Esophagus muscularis mucosa (tissue), 4 donors: ENCODE measurements around the gene LMX1B. TPM values are rescaled to one million over a fixed set of nuclear protein-coding genes. Genes with fewer than 3 reads are reported as not detected.

Experiments
- DNase-seq: peaks from one replicate; pipeline ENCODE4 v3.0.0-alpha.2; 2017; ENCODE audit errors: extremely low spot score
- H3K27ac ChIP-seq, 4 donors: fragments of 200-600 bp; sonication (generic); replicated peaks in 1 of 4; 1 replicate in 3 of 4; 2 replicates in 1 of 4; pipeline ENCODE4 v1.5.1; 2016 to 2019; ENCODE audit warnings: mild to moderate bottlenecking in 1 of 4
- H3K27me3 ChIP-seq, 4 donors: fragments of 200-600 bp; sonication (generic); one replicate each; pipeline versions ENCODE4 v1.5.1 to v1.6.0; 2016 to 2019
- H3K36me3 ChIP-seq, 4 donors: fragments of 200-600 bp; sonication (generic); one replicate each; pipeline ENCODE4 v1.5.1; 2016 to 2019
- H3K4me1 ChIP-seq, 4 donors: fragments of 200-600 bp; sonication (generic); one replicate each; pipeline ENCODE4 v1.5.1; 2016 to 2019
- H3K4me3 ChIP-seq, 4 donors: fragments of 200-600 bp; sonication (generic); 1 replicate in 2 of 4; 2 replicates in 2 of 4; pipeline ENCODE4 v1.5.1; 2016 to 2019; ENCODE audit warnings: mild to moderate bottlenecking in 4 of 4, moderate library complexity in 1 of 4
- H3K9me3 ChIP-seq, 4 donors: fragments of 200-600 bp; sonication (generic); 1 replicate in 3 of 4; 2 replicates in 1 of 4; pipeline ENCODE4 v1.5.1; 2016 to 2019
- EP300 ChIP-seq: sonication (generic); formaldehyde crosslinking; IDR thresholded peaks from one replicate; pipeline ENCODE4 v1.6.1; 2017; ENCODE audit warnings: antibody characterized with exemption
- POLR2A ChIP-seq: fragments of 450-650 bp; IDR thresholded peaks from one replicate; pipeline ENCODE4 v1.6.1; 2017; ENCODE audit warnings: antibody characterized with exemption, moderate library complexity, mild to moderate bottlenecking, low read depth
- POLR2AphosphoS5 ChIP-seq, 2 donors: sonication (generic); formaldehyde crosslinking; IDR thresholded peaks; one replicate each; pipeline ENCODE4 v1.6.1; 2017; ENCODE audit warnings: antibody characterized with exemption in 2 of 2
- WGBS: methylation state at CpG from one replicate; pipeline ENCODE4 v1.1.5; 2018; 5-methylcytosine and 5-hydroxymethylcytosine counted together
- intact Hi-C: fragments of 100-400 bp; cut with DNase I; formaldehyde crosslinking; loops from one replicate; pipeline ENCODE4 v1.15.1; 2023
- total RNA-seq, 4 donors: library from RNA; depleted of rRNA; stranded (reverse); fragments of >200 nt; gene quantifications; one replicate each; pipeline versions ENCODE4 v1.1.0 to v1.2.1, GENCODE V29; 2016
- TF ChIP-seq, protein P1 (sequence below), 3 experiments: fragments of 200-600 bp in 2 of 3; fragments of 450-650 bp in 1 of 3; sonication (generic) in 2 of 3; IDR thresholded peaks; one replicate each; pipeline ENCODE4 v1.5.1; 2017 to 2019; ENCODE audit warnings: antibody characterized with exemption in 3 of 3, mild to moderate bottlenecking in 2 of 3, moderate library complexity in 1 of 3

Gene LMX1B
- total RNA-seq, 4 donors from 2014 or later, result under 0.01 to 0.66 (median 0.24) TPM

DNA sequence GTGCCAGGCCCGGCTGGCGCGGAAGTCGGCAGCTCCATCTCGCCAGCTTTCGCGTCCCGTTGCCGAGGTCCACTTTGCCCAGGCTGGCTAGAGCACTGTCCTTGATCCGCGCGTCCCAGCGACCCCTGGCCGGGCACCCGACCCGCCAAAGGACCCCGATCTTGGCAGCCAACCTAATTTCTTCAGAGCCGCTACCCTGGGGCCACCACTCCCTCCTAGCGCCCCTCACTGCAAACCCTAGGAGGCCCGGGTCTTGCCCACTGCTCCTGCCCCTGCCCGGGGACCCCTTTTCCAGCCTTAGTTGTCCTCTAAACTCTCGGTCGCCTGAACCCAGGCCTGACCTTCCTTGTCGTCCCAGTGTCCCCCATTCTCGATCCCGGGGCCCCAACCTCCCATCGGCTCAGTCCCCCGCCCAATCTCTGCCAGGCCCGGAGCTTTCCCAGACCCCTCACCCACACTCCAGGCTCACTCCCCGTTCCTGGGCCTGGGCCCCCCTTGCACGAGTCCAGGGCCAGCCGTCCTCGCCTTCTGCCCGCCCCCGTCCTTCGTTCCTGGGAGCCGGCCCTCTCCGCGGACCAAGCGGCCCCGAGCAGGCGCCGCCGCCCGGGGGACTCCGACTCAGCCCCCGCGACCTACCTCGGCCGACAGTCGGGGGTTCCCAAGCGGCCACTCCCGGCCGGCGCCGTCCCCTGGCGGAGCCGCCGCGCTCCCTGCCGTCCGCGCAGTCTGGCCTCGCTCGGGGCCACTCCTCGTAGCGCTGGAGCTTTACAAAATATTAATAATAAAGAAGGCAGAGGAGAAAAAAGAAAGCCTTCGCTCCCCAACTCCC lies 701 bp upstream of the LMX1B start:
- Histone ChIP-seq H3K4me1 (peaks cover 34 to 62% (median 55%) of the 10 kb centered on the region in 4 donors), H3K4me3 (peak overlapping the region; percentile 40 to 58 (median 48)), H3K36me3 (no peaks in the 10 kb centered on the region), H3K27ac (no peak overlapping the region), H3K27me3 (peaks cover 15 to 97% (median 56%) of the 10 kb centered on the region in 4 donors), H3K9me3 (no peaks in the 10 kb centered on the region)
- under 1% methylated on average over 32 of the region's 68 CpGs for WGBS
- TF ChIP-seq, protein P1, sequence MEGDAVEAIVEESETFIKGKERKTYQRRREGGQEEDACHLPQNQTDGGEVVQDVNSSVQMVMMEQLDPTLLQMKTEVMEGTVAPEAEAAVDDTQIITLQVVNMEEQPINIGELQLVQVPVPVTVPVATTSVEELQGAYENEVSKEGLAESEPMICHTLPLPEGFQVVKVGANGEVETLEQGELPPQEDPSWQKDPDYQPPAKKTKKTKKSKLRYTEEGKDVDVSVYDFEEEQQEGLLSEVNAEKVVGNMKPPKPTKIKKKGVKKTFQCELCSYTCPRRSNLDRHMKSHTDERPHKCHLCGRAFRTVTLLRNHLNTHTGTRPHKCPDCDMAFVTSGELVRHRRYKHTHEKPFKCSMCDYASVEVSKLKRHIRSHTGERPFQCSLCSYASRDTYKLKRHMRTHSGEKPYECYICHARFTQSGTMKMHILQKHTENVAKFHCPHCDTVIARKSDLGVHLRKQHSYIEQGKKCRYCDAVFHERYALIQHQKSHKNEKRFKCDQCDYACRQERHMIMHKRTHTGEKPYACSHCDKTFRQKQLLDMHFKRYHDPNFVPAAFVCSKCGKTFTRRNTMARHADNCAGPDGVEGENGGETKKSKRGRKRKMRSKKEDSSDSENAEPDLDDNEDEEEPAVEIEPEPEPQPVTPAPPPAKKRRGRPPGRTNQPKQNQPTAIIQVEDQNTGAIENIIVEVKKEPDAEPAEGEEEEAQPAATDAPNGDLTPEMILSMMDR (IDR thresholded peaks at IDR 0.05), result no peak
- TF ChIP-seq EP300 (no peak), POLR2A (no peak), POLR2AphosphoS5 (IDR thresholded peaks at IDR 0.05) (no peak)
- intact Hi-C loops, result loop anchor here (5.0 kb wide), 1 partner anchor 169 kb away; no protein-coding TSS in a partner anchor
- no peak for DNase-seq

DNA sequence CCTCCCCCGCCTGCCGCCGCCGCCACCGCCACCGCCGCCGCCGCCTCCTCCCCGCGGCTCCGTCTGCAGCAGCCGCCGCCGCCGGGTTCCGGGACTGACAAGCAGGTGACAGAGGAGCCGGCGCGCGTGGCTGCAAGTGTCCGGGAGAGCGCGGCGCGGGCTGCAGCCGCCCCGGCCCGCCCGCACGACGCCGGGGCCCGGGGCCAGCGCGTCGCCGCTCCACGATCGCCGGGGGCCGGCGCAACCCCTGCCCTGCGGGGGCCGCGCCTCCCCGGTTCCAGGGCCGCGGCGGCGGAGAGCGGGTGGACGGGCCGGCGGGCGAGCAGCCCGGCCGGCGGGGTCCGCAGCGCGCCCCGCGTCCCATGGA lies 343 bp downstream of the LMX1B start:
- H3K4me1 ChIP-seq, result peaks cover 34 to 70% (median 65%) of the 10 kb centered on the region in 4 donors
- intact Hi-C loops, result loop anchor here (5.0 kb wide), 1 partner anchor 168 kb away; no protein-coding TSS in a partner anchor
- H3K27me3 ChIP-seq, result peaks cover 15 to 97% (median 63%) of the 10 kb centered on the region in 4 donors
- TF ChIP-seq, protein P1 (IDR thresholded peaks at IDR 0.05), result no peak
- no peak for TF ChIP-seq POLR2AphosphoS5 (IDR thresholded peaks at IDR 0.05)
- no peak for TF ChIP-seq EP300
- no peak for TF ChIP-seq POLR2A
- H3K27ac ChIP-seq, result no peak overlapping the region
- WGBS, result no CpG with 5 or more reads among the region's 64 CpGs
- no peaks in the 10 kb centered on the region for H3K9me3 ChIP-seq
- no peak for DNase-seq
- H3K4me3 ChIP-seq, result peak overlapping the region; percentile 32 to 58 (median 42)
- no peaks in the 10 kb centered on the region for H3K36me3 ChIP-seq

DNA sequence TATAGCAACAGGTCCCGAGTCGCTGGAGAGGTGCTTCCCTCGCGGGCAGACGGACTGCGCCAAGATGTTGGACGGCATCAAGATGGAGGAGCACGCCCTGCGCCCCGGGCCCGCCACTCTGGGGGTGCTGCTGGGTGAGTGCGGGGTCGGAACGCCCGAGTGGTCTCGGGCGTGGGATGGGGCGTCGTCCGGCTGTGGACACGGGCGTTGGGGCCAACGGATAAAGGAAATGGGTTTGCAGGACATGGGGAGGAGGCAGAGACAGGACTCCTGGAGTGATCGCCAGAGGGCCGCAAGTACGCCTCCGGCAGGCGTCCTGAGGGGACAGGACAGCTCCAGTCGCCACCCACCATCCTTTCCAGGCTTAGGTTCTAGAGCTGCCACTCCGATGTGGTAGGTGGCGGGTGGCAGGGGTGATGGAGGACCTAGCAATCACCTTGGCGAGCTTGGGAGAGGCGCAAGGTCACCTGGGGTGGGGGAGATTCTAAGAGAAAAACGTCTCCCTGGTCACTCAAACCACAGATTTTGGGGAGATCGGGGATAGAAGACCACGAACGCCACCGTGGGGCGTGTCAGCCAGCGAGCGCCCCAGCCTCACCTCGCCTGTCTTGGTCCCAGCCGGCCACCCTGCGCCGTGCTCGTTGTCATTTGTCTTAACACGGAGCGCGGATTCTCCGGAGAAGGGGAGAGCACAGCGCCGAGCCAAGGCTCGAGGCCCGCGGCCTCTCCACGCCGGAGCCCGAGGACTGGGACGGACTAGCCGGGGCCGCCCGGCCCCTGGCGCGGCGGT lies 922 bp downstream of the LMX1B start:
- H3K4me1 ChIP-seq, result peaks cover 34 to 70% (median 66%) of the 10 kb centered on the region in 4 donors
- intact Hi-C loops, result loop anchor here (5.0 kb wide), 1 partner anchor 168 kb away; no protein-coding TSS in a partner anchor

DNA sequence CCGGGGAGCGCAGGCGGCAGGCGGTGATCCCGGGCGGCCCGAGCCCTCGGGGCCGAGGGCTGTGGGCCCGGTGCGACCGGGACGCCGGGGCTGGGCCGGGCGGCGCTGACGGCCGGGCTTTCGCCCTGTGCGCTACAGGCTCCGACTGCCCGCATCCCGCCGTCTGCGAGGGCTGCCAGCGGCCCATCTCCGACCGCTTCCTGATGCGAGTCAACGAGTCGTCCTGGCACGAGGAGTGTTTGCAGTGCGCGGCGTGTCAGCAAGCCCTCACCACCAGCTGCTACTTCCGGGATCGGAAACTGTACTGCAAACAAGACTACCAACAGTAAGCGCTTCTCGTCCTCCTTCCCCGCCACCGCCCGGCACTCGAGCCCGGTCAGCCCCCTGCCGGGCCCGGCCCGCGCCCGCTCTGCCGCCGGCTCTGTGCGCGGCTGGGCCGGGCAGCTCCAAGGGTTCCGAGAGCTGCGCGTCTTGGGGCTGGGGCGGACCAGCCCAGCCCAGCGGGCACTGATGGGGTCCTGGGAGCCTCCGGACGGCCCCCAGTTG lies 1.6 kb downstream of the LMX1B start:
- peaks cover 34 to 66% (median 60%) of the 10 kb centered on the region in 4 donors for H3K4me1 ChIP-seq

More for the DNA sequence above, 922 bp downstream of the LMX1B start:
- peak overlapping the region; percentile 32 to 58 (median 42) for H3K4me3 ChIP-seq
- WGBS, result 6% methylated on average over 20 of the region's 65 CpGs
- no peak overlapping the region for H3K27ac ChIP-seq
- peaks cover 15 to 97% (median 65%) of the 10 kb centered on the region in 4 donors for H3K27me3 ChIP-seq
- no peak for TF ChIP-seq POLR2AphosphoS5 (IDR thresholded peaks at IDR 0.05)
- no peak for TF ChIP-seq EP300
- TF ChIP-seq, protein P1 (IDR thresholded peaks at IDR 0.05), result no peak
- no peak for TF ChIP-seq POLR2A
- no peaks in the 10 kb centered on the region for H3K36me3 ChIP-seq
- DNase-seq, result no peak
- H3K9me3 ChIP-seq, result no peaks in the 10 kb centered on the region

More for the DNA sequence above, 1.6 kb downstream of the LMX1B start:
- peak overlapping the region; percentile 32 to 58 (median 42) for H3K4me3 ChIP-seq
- H3K36me3 ChIP-seq, result no peaks in the 10 kb centered on the region
- H3K9me3 ChIP-seq, result no peaks in the 10 kb centered on the region
- intact Hi-C loops, result no loop called here
- WGBS, result 4% methylated on average over 17 of the region's 62 CpGs
- no peak for DNase-seq
- H3K27ac ChIP-seq, result no peak overlapping the region
- peaks cover 15 to 97% (median 65%) of the 10 kb centered on the region in 4 donors for H3K27me3 ChIP-seq
- no peak for TF ChIP-seq POLR2A
- TF ChIP-seq POLR2AphosphoS5 (IDR thresholded peaks at IDR 0.05), result no peak
- TF ChIP-seq, protein P1 (IDR thresholded peaks at IDR 0.05), result no peak
- no peak for TF ChIP-seq EP300
